Measurements from ENCODE around the gene SHTN1.

SHTN1 gene

DNA sequence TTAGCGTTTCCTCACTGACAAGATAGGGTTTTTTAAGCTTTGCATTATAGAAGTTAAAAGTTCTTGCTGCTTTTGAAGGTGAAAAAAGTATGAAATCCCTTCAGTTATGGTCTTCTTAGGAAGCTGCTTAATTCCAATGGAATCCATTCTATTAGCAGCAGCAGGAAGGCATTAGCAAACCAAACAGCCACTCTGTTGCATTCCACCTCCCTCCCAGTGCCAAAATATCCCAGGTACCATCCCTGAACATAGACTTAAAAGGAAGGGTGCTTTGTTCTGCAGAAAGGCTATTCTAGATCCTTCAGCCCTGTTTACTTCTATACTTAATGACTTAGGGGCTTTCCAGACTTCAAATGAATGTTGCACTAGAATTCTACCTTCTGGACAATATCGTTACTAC, 131.9 kb downstream of the SHTN1 start:
- peaks cover 5% of the 10 kb centered on the region for H3K9me3 Mint-ChIP-seq
- H3K27me3 Mint-ChIP-seq, result peaks cover 8% of the 10 kb centered on the region
- no peak for DNase-seq (ENCODE audit: low spot score in 2 of 2)
- no peaks in the 10 kb centered on the region for H3K4me1 Mint-ChIP-seq
- no peak overlapping the region for H3K27ac Mint-ChIP-seq (ENCODE audit: low read depth)
- ATAC-seq (replicated peaks; ENCODE audit: extremely low read depth, poor library complexity, severe bottlenecking), result no peak
- no peaks in the 10 kb centered on the region for H3K36me3 Mint-ChIP-seq (ENCODE audit: insufficient read depth)
- no peak overlapping the region for H3K4me3 Mint-ChIP-seq

DNA sequence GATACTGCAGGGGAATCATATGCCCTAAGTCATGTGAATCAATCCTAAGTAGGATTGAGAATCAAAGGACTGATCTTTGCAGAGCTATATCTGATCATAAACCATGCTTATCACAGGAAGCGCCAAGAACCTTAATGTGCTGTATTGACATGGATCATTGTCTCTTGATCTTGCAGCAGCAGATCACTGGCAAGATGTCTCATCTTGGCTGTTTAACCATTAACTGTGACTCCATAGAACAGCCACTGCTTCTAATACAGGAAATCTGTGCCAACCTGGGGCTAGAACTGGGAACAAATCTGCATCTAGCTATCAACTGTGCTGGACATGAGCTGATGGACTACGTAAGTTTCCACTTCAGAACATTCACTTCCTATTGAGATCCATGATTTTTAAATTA, 134.0 kb downstream of the SHTN1 start:
- DNase-seq (ENCODE audit: low spot score in 2 of 2) (no peak), ATAC-seq (replicated peaks; ENCODE audit: extremely low read depth, poor library complexity, severe bottlenecking) (no peak)
- no peak overlapping the region for H3K4me3 Mint-ChIP-seq
- no peak overlapping the region for H3K27ac Mint-ChIP-seq (ENCODE audit: low read depth)
- peaks cover 5% of the 10 kb centered on the region for H3K9me3 Mint-ChIP-seq
- H3K36me3 Mint-ChIP-seq (ENCODE audit: insufficient read depth), result no peaks in the 10 kb centered on the region
- no peaks in the 10 kb centered on the region for H3K4me1 Mint-ChIP-seq
- peaks cover 8% of the 10 kb centered on the region for H3K27me3 Mint-ChIP-seq

DNA sequence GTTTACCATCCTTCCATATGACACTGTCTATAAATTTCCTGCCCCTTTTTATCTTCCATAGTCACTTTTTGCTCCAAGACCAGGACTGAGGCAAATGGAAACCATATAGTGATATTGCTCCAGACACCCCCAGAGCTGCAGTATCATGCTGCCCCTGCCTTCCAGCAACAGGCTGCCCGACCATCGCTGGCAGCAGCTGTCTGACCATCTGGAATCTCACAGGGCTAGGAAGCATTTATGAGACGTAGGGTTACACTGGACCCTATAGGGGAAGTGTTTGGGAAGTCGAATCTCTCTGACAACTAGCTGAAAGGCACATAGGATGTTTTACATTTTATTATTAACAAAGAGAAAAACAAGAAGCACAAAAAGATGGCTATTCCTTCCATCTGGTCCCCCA, 136.3 kb downstream of the SHTN1 start:
- Mint-ChIP-seq H3K9me3 (peaks cover 5% of the 10 kb centered on the region), H3K4me3 (no peak overlapping the region), H3K4me1 (no peaks in the 10 kb centered on the region)

DNA sequence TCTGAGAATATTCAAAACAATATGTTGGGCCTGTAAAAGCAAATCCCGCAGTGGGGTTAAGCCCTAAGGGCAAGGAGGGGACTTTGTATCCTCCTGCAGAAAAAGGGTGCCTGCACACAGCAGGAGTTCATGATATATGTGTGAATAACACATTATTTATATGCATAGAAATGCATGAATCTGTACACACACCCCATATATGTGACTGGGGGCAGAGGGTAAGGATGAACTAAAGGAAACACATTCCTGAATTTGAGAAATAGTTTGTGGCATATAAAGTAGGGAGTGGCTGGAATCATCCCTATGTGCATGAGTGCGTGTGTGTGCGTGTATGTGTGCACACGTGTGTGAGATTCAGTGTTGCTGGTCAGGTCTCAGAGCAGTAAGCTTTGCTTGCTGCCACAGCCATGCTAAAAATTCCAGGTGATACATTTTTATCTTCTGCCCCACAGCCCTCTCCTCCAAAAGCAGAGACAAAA, 136.8 kb downstream of the SHTN1 start:
- DNase-seq (ENCODE audit: low spot score in 2 of 2) (no peak), ATAC-seq (replicated peaks; ENCODE audit: extremely low read depth, poor library complexity, severe bottlenecking) (no peak)
- no peaks in the 10 kb centered on the region for H3K4me1 Mint-ChIP-seq
- no peak overlapping the region for H3K27ac Mint-ChIP-seq (ENCODE audit: low read depth)
- H3K9me3 Mint-ChIP-seq, result peaks cover 5% of the 10 kb centered on the region
- no peaks in the 10 kb centered on the region for H3K36me3 Mint-ChIP-seq (ENCODE audit: insufficient read depth)
- peaks cover 8% of the 10 kb centered on the region for H3K27me3 Mint-ChIP-seq
- H3K4me3 Mint-ChIP-seq, result no peak overlapping the region

More for the DNA sequence above, 136.3 kb downstream of the SHTN1 start:
- no peaks in the 10 kb centered on the region for H3K36me3 Mint-ChIP-seq (ENCODE audit: insufficient read depth)
- ATAC-seq (replicated peaks; ENCODE audit: extremely low read depth, poor library complexity, severe bottlenecking), result no peak
- peaks cover 8% of the 10 kb centered on the region for H3K27me3 Mint-ChIP-seq
- no peak for DNase-seq (ENCODE audit: low spot score in 2 of 2)
- H3K27ac Mint-ChIP-seq (ENCODE audit: low read depth), result no peak overlapping the region

DNA sequence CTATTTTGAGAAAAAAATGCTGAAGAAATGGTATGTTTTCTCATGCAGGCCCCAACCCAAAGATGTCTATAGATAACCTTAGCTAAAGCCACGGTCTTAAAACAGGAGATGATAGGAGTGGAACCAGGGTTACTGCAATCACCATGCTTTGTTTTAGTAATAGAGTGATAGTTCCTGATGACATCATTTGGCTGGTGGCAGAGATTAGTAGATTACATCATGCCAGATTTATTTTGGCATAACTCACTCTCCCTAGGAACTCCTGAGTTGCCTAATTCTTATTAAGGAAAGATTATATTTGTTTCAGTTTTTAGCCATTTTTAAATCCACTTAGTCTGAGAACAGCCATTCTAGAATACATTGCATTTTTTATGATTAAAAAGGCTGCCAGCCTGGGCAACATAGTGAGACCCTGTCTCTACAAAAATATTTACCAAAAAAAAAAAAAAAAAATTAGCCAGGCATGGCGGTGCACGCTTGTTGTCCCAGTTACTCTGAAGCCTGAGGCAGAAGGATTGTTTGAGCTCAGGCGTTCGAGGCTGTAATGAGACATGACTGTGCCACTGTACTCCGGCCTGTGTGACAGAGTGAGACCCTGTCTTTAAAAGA, 137.9 kb downstream of the SHTN1 start:
- Mint-ChIP-seq H3K27ac (ENCODE audit: low read depth) (no peak overlapping the region), H3K9me3 (no peaks in the 10 kb centered on the region), H3K4me1 (no peaks in the 10 kb centered on the region), H3K36me3 (ENCODE audit: insufficient read depth) (no peaks in the 10 kb centered on the region), H3K27me3 (peaks cover 8% of the 10 kb centered on the region), H3K4me3 (no peak overlapping the region)
- DNase-seq (ENCODE audit: low spot score in 2 of 2), result no peak
- ATAC-seq (replicated peaks; ENCODE audit: extremely low read depth, poor library complexity, severe bottlenecking), result no peak

DNA sequence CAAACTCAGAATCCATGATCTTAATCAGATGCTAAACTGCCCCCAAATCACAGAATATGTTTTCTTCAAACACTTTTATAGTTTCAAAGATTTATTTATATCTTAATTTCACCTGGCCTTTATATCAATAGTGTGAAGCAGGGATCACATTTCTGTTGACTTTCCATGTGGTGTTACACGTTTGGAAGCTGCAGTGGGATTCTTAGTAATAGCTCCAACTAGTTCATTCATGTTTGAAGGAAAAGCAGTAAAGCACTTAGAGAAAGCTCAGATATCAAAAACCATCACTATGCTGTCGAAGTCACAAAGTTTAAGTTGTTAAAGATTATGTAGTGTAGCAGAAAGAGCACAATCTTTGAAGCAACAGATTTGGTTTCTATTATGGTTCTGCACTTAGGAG, 138.9 kb downstream of the SHTN1 start:
- Mint-ChIP-seq H3K4me1 (no peaks in the 10 kb centered on the region), H3K27me3 (peaks cover 8% of the 10 kb centered on the region), H3K36me3 (ENCODE audit: insufficient read depth) (no peaks in the 10 kb centered on the region), H3K4me3 (no peak overlapping the region), H3K27ac (ENCODE audit: low read depth) (no peak overlapping the region), H3K9me3 (no peaks in the 10 kb centered on the region)
- DNase-seq (ENCODE audit: low spot score in 2 of 2), result no peak
- ATAC-seq (replicated peaks; ENCODE audit: extremely low read depth, poor library complexity, severe bottlenecking), result no peak

DNA sequence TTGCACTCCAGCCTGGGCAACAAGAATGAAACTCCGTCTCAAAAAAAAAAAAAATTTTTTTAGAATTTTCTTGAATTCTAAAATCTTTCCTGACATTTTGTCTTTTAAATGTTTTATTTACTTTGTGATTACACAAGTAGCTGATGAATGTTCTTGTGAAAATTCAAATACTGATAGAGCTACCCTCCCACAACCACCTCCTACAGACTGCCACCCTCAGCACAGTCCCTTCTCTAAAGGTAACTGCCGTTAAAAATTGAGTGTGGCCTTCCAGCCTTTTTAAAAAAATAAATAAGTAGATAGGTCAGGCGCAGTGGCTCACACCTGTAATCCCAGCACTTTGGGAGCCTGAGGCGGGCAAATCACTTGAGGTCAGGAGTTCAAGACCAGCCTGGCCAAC, 140.6 kb downstream of the SHTN1 start:
- H3K36me3 Mint-ChIP-seq (ENCODE audit: insufficient read depth), result no peaks in the 10 kb centered on the region
- H3K27ac Mint-ChIP-seq (ENCODE audit: low read depth), result no peak overlapping the region
- no peak for ATAC-seq (replicated peaks; ENCODE audit: extremely low read depth, poor library complexity, severe bottlenecking)

DNA sequence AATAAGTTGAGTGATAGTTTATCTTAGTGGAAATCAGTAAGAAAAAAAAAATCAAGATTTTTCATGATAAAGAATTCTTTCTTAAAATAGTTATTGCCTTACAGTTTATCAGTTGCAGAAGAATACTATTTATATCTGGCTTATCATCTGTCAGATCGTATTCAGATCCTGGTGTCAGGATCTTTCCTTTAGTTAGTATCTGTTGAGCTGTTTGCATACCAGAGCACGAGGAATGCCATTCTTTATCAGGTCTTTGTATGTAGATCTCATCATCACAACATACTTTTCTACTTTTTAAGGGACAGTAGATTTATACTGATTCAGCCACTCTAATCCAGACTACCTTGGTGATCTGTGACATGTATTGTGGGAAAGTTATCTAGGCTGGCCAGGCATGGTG, 143.2 kb downstream of the SHTN1 start:
- Mint-ChIP-seq H3K9me3 (peaks cover 6% of the 10 kb centered on the region), H3K27ac (ENCODE audit: low read depth) (no peak overlapping the region), H3K4me1 (no peaks in the 10 kb centered on the region), H3K27me3 (no peaks in the 10 kb centered on the region), H3K4me3 (no peak overlapping the region), H3K36me3 (ENCODE audit: insufficient read depth) (no peaks in the 10 kb centered on the region)
- no peak for ATAC-seq (replicated peaks; ENCODE audit: extremely low read depth, poor library complexity, severe bottlenecking)
- no peak for DNase-seq (ENCODE audit: low spot score in 2 of 2)

More for the DNA sequence above, 140.6 kb downstream of the SHTN1 start:
- H3K4me1 Mint-ChIP-seq, result no peaks in the 10 kb centered on the region
- H3K4me3 Mint-ChIP-seq, result no peak overlapping the region
- H3K27me3 Mint-ChIP-seq, result peaks cover 8% of the 10 kb centered on the region
- DNase-seq (ENCODE audit: low spot score in 2 of 2), result no peak
- H3K9me3 Mint-ChIP-seq, result no peaks in the 10 kb centered on the region

DNA sequence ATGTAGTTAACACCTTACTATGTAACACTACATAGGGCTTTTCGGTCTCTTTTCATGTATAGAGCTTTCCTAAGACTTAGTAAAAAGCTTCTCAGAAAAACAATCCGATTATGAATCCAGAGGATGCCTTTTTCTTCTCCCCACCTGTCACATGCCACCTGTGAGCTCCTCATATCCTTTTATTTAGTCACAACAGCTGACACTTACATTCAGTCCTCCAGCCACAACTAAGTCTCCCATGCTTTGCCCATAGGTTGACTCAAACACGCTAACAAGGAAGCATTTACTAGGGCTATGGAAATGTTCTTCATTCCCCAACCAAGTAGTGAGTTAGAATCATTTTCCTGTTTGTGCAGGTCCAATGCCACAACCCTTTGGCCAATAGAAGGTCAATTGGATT, 147.8 kb downstream of the SHTN1 start:
- Mint-ChIP-seq H3K27me3 (peaks cover 4% of the 10 kb centered on the region), H3K4me1 (no peaks in the 10 kb centered on the region), H3K27ac (ENCODE audit: low read depth) (no peak overlapping the region), H3K9me3 (peaks cover 6% of the 10 kb centered on the region), H3K4me3 (no peak overlapping the region), H3K36me3 (ENCODE audit: insufficient read depth) (no peaks in the 10 kb centered on the region)
- DNase-seq (ENCODE audit: low spot score in 2 of 2) (no peak), ATAC-seq (replicated peaks; ENCODE audit: extremely low read depth, poor library complexity, severe bottlenecking) (no peak)

DNA sequence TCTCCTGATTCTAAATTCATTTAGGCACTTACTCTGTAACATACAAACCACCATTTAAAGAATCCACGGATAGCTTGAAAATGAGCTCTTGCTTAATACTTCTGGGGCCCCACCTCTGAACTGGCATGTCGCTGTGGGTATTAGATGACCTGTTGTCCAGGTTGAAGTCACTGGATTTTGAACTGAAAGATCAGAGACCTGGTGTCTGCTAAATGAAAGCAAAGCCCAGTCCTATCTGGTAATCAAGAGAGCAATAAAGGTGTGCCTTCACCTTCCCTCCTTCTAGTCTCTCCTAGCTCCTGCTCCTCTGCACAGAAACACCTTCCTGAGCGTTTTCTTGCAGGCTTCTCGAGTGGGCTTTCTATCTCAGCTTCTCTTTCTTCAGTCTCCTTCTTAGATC, 151.3 kb downstream of the SHTN1 start:
- H3K4me3 Mint-ChIP-seq, result no peak overlapping the region
- no peak for ATAC-seq (replicated peaks; ENCODE audit: extremely low read depth, poor library complexity, severe bottlenecking)

DNA sequence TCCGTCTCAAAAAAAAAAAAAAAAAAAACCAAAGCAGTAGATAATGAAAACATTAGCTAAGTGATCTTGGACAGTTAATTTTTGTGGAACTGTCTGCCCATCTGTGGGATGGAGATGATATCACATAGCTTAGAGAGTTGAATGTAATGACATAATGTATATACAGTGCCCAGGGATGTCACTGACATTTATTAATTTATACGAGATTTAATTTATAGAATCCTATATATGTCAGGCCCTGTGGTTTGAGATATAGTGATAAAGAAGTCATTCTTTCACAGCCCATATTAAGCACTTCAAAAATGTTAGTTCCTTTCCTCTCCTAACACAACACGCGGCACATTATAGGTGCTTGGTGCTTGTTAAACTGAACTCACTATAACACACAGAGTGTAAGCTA, 151.7 kb downstream of the SHTN1 start:
- no peak overlapping the region for H3K4me3 Mint-ChIP-seq
- no peak for ATAC-seq (replicated peaks; ENCODE audit: extremely low read depth, poor library complexity, severe bottlenecking)
- H3K27me3 Mint-ChIP-seq, result peaks cover 36% of the 10 kb centered on the region

More for the DNA sequence above, 151.3 kb downstream of the SHTN1 start:
- Mint-ChIP-seq H3K9me3 (peaks cover 6% of the 10 kb centered on the region), H3K27me3 (peaks cover 32% of the 10 kb centered on the region), H3K4me1 (no peaks in the 10 kb centered on the region), H3K36me3 (ENCODE audit: insufficient read depth) (no peaks in the 10 kb centered on the region), H3K27ac (ENCODE audit: low read depth) (no peak overlapping the region)
- no peak for DNase-seq (ENCODE audit: low spot score in 2 of 2)

DNA sequence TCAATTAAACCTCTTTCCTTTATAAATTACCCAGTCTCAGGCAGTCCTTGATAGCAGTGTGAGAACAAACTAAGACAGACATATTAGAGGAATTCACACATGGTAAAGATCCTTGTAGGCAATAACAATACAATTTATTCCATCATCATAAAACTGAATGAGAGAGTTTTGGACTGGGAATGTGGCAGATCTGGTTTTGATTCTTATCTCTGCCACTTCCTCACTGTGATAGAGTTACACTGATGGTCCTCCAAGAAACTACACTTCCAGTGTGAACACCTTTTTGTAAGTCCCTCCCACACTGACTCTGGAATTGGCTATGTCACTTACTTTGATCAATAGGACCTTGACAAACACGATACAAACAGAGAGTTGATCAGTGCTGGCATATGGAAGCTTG, 152.7 kb downstream of the SHTN1 start:
- H3K36me3 Mint-ChIP-seq (ENCODE audit: insufficient read depth), result no peaks in the 10 kb centered on the region
- ATAC-seq (replicated peaks; ENCODE audit: extremely low read depth, poor library complexity, severe bottlenecking) (no peak), DNase-seq (ENCODE audit: low spot score in 2 of 2) (no peak)
- no peak overlapping the region for H3K27ac Mint-ChIP-seq (ENCODE audit: low read depth)
- no peak overlapping the region for H3K4me3 Mint-ChIP-seq
- H3K9me3 Mint-ChIP-seq, result no peaks in the 10 kb centered on the region
- H3K4me1 Mint-ChIP-seq, result peaks cover 6% of the 10 kb centered on the region
- peaks cover 47% of the 10 kb centered on the region for H3K27me3 Mint-ChIP-seq

More for the DNA sequence above, 151.7 kb downstream of the SHTN1 start:
- H3K9me3 Mint-ChIP-seq, result peaks cover 6% of the 10 kb centered on the region
- H3K36me3 Mint-ChIP-seq (ENCODE audit: insufficient read depth), result no peaks in the 10 kb centered on the region
- H3K27ac Mint-ChIP-seq (ENCODE audit: low read depth), result no peak overlapping the region
- peaks cover under 1% of the 10 kb centered on the region for H3K4me1 Mint-ChIP-seq
- no peak for DNase-seq (ENCODE audit: low spot score in 2 of 2)

DNA sequence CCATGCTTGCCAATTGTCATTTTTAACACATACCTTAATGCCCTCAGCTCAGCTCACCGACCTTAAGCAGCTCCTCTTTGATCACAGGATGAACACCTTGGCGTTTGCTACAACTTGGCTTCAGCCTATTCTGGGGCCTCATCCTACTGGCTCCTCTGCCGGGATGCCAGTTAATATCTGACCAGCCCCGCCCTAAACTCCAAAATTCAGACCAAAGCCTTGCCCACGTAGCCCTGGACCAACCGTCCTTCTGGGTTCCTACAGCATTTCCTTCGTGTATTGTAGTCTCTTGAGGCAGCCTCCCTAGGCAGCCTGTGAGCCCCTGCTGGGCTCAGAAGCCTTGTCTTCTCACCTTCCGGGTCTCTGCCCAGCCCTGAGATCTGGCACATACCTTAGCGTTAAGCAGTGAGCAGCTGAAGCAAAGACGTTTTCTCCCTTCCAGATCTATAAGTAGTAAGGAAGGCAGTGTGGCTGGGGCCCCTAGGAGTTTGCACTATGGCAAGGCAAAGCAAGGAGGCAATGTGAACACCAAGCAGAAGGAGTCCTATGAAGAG, 154.9 kb downstream of the SHTN1 start:
- no peaks in the 10 kb centered on the region for H3K36me3 Mint-ChIP-seq (ENCODE audit: insufficient read depth)

More for the DNA sequence above, 154.9 kb downstream of the SHTN1 start:
- peaks cover 6% of the 10 kb centered on the region for H3K4me1 Mint-ChIP-seq
- H3K27me3 Mint-ChIP-seq, result peaks cover 56% of the 10 kb centered on the region
- H3K27ac Mint-ChIP-seq (ENCODE audit: low read depth), result no peak overlapping the region
- DNase-seq (ENCODE audit: low spot score in 2 of 2), result no peak
- no peaks in the 10 kb centered on the region for H3K9me3 Mint-ChIP-seq
- no peak for ATAC-seq (replicated peaks; ENCODE audit: extremely low read depth, poor library complexity, severe bottlenecking)
- peak overlapping the region; percentile 25 for H3K4me3 Mint-ChIP-seq

Data from central memory CD8-positive, alpha-beta T cell (primary cell).